GM21515 (cell line): ENCODE measurements around the gene AURKA.
"Not testable (repeated sequence)": the region's sequence is repeated elsewhere in the genome, so short reads cannot be mapped to it uniquely, and the experiment has no call there.

Experiments used
- ATAC-seq: cut with Tn5 transposase; IDR thresholded peaks from one replicate; pipeline ENCODE4 v1.9.1; 2021; ENCODE audit not compliant: unreplicated experiment

Gene AURKA

DNA sequence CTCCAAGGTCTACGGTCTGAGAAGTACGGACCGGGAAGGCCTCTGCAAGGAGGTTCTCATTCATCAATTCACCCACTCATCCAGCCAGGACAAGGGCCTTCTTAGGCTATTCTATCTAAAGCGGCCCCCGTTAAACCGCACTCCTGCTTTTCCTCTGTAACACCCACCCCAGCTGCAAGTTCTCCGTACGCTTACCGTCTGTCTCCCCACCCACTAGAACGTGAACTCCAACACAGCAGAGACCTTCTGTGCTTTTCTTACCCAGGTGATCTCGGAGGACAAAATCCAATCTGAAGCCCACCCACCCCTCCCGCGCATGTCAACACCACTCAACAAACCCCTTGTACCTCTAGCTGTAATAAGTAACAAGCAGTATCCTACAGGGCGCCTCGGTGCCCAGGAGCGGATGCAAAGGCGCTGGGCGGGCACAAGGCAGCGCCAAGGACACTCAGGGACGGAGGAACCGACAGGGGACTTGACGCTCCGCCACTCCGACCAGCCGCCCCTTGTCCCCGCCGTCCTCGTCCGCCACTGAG lies 351 bp downstream of the AURKA start:
- peak; percentile 29 for ATAC-seq

GRCh38 chr20:56391037-56391436 lies 978 bp downstream of the AURKA start:
- no peak for ATAC-seq

DNA sequence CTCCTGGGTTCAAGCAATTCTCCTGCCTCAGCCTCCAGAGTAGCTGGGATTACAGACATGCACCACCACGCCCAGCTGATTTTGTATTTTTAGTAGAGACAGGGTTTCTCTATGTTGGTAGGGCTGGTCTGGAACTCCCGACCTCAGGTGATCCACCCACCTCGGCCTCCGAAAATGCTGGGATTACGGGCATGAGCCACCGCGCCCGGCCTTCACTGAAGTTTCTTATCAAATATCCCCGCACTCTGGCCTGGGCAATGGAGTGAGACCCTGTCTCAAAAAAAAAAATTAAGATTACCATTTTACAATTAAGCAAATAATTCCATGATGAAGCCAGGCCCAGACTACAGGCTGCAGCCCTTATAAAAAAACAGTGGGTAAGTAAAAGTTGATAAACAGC lies 1.6 kb downstream of the AURKA start:
- not testable (repeated sequence) for ATAC-seq

GRCh38 chr20:56389807-56390206 lies 2.2 kb downstream of the AURKA start:
- no peak for ATAC-seq

GRCh38 chr20:56388882-56389281 lies 3.1 kb downstream of the AURKA start:
- ATAC-seq: no peak

- ATAC-seq: no peak
These were observed 5.8 kb downstream of the AURKA start for GRCh38 chr20:56386219-56386618.

DNA sequence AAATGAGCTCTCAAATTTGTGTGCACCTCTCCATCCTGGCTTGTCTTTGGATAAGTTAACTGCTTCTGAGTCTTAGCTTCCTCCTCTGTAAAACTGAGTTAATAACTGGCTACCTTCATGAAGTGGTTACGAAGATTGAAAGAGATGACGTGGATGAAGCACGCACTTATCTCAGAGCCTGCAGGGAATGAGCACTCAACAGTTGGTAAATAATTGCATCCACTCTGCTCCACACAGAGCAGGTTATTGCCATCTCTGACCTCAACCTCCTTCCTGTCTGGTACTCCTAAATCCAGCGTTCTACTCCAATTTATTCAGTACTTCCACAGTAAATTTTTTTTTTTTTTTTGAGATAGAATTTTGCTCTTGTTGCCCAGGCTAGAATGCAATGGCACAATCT lies 6.9 kb downstream of the AURKA start:
- ATAC-seq: no peak

DNA sequence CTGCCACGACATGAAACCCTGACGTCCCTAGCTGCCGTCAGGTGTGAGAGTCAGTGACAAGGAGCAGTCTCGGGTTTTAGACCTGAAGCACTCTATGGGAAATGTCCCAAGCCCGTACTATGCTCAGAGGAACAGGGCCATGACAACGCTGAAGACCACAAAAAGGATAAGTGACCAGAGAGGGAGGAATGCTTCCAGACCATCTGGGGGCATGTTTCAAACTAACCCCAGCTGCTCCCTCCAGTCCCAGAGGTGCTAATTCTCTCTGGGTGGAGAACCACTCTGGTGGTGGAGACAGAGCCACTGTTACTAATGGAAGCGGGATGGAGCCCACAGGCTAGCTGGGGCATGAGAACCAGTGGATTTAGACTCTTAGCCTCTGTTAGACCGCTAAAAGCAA lies 8.7 kb downstream of the AURKA start:
- no peak for ATAC-seq

DNA sequence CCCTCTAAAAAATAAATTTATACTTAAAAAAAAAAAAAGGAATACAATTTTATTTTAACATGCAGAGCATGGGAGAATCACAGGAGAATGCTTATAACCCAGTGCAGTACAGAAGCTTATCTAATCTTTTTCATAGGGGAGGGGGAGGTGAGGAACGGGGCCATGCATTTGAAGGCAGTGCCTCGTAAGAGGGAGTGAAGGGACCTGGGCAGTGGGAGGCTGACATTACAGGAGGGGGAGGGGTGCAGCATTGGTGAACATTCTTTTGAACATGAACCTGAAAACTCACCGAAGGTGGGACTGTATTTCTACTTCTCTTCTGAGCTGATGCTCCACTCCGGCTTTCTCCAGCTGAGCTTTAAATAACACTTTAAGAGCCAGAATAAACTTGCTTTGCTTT lies 9.3 kb downstream of the AURKA start:
- ATAC-seq: no peak

- no peak for ATAC-seq
These were observed 10.5 kb downstream of the AURKA start for GRCh38 chr20:56381501-56381900.

GRCh38 chr20:56380375-56380774 lies 11.6 kb downstream of the AURKA start:
- ATAC-seq: no peak

DNA sequence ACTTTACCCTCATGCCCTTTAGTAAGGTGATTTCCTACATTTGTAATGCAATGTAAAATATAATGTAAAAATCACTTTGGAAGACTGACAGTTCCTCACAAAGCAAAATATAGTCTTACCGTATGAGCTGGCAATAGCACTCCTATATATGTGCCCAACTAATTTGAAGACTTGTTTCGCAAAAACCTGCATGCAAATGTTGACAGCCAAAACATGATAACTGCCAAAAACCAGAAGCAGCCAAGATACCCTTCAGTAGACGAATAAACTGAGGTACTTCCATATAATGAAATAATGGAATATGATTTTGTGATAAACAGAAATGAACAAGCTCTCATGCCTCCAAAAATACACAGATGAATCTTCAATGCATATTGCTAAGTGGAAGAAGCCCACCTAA lies 13.6 kb downstream of the AURKA start:
- no peak for ATAC-seq

GRCh38 chr20:56376331-56376730 lies 15.7 kb downstream of the AURKA start:
- no peak for ATAC-seq

DNA sequence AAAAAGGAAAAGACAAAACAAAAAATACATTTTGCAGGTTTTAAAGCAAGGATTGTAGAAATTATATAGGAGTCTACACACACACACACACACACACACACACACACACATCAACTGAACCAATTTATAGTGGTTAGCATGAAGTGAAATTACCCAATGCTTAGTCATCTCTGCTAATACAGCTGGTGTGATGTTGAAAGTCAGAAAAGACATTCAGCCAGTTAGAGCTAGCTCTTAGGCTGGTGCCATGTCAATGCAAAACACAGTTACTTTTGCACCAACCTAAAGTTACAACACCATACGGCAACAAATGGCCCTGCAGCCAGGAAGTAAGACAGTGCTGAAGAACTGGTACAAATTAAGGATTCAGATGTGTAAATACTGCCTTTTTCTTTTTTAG lies 18.1 kb downstream of the AURKA start:
- no peak for ATAC-seq

GRCh38 chr20:56372850-56373249 lies 19.2 kb downstream of the AURKA start:
- ATAC-seq: no peak

DNA sequence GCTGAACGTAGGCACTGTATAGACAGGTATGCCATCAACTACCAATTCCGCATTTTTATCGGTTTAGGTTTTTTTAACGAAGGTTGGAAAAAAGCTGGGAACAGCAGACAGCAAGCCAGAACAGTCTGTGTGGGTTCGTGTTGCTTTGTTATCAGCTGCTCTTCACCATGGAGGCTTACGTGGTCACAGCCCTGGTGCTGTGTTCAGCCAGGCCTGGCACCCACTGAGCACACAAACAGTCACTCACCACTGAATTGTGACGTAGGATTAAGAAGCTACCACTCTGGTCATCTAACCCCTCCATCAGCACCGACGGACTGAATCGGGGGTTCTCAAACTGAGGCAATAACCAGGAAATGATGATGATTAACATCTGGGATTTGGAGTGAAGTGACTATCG lies 20.0 kb downstream of the AURKA start:
- no peak for ATAC-seq

DNA sequence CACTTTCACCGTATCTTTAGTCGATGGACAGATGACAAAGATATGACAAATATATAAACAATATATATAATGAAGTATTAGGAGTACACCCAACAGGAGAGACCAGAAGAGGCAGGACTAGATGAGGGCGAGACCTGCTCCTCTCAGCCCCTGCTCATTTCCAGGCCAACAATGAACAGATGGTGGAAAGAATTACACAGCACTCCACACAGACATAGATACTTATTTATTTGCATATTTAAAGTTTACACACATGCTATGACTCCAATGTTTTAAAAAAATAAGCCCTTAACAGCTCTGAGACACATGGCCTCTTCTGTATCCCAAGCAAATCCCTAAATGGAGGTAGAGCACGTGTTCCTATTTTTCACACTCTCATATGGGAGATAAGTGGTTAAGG lies 22.8 kb downstream of the AURKA start:
- no peak for ATAC-seq

DNA sequence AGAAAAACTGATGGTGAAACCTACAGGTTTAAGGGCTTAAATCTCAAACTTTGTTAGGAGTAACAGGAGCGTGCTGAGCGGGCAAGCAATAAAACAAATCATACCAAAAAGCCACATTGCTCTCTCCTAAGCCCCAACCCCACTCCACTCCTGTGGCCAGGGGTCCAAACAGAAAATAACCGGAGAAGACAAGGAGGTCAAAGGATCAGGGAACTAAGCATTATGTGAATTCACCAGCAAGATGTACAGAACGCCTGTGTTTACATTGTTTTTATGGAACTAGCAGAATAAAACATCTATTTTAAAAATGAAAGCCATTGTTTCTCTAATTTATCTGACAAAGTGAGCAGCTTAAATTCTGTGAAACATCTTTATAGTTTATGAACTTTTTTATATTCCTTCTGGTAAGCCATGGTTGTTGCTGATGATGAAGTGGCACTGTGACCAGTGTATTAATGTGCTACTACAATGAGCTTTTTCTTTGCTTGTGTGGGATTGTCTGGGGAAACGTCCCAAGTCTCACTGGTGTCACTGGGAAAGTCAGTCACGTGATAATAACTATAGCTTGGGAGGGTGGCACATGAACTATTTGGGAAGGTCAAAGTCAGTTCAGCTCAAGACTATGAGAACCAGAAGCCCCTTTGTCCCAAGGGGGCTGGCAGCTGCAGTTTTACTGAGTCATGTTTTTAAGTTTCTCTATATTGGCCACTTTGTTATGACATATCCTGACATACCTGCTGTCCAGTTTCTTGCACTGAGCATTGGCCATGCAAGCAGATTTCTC lies 23.5 kb downstream of the AURKA start:
- no peak for ATAC-seq

GRCh38 chr20:56363491-56363890 lies 28.5 kb downstream of the AURKA start:
- no peak for ATAC-seq

- ATAC-seq: no peak
These were observed 29.1 kb downstream of the AURKA start for GRCh38 chr20:56362833-56363413.

DNA sequence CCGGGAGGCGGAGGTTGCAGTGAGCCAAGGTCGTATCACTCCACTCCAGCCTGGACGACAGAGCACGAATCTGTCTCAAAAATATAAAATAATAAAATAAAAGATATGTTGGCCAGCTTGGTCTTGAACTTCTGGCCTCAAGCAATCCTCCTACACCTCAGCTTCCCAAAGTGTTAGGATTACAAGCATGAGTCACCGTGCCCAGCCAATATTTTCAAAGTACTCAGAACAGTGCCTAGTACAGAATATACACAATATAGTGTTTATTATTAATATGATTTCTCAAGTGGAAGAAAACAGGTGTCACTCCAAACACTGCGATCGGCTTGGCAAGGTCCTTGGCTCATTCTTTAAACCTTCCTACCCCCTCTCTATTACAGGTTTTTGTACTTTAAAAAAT lies 30.1 kb downstream of the AURKA start:
- no peak for ATAC-seq

- no peak for ATAC-seq
These were observed 31.2 kb downstream of the AURKA start for GRCh38 chr20:56360908-56361205.
